Cardiac septum (tissue), 1 donor: ENCODE data around the gene NFS1. TPM values are rescaled to one million over a fixed set of nuclear protein-coding genes. Genes with fewer than 3 reads are reported as not detected.
"Not testable (repeated sequence)": the region's sequence is repeated elsewhere in the genome, so short reads cannot be mapped to it uniquely, and the experiment has no call there.

ENCODE experiments used
- DNase-seq: peaks from one replicate; pipeline ENCODE4 v3.0.0-alpha.2; 2020; ENCODE audit warnings: low spot score
- intact Hi-C: fragments of 100-400 bp; cut with DNase I; formaldehyde crosslinking; loops from one replicate; pipeline ENCODE4 v1.14.0; 2022
- total RNA-seq: library from RNA; stranded (reverse); fragmentation: NEBNext Ultra II Directional; extraction: Animal tissue kit (Norgen Biotek cat#: 25700); gene quantifications from one replicate; pipeline ENCODE4 v1.2.1, GENCODE V29; 2021
- donor health status: DM: no; HTN: no; CAD: no.

NFS1 gene
- total RNA-seq, 1 donor from 2014 or later, result 55.0 TPM

- DNase-seq, result no peak
- intact Hi-C loops, result no loop called here
Measured at GRCh38 chr20:35730583-35731468, 31.7 kb upstream of the NFS1 start.

- DNase-seq, result no peak
- intact Hi-C loops, result no loop called here
Measured at GRCh38 chr20:35729836-35730582, 30.9 kb upstream of the NFS1 start.

GRCh38 chr20:35729283-35729807 lies 30.2 kb upstream of the NFS1 start:
- no peak for DNase-seq
- intact Hi-C loops, result no loop called here

- no peak for DNase-seq
- intact Hi-C loops, result no loop called here
Measured at GRCh38 chr20:35726842-35727711, 27.9 kb upstream of the NFS1 start.

GRCh38 chr20:35724321-35725230 lies 25.4 kb upstream of the NFS1 start:
- no peak for DNase-seq
- intact Hi-C loops, result no loop called here

GRCh38 chr20:35723652-35724320 lies 24.6 kb upstream of the NFS1 start:
- DNase-seq, intact Hi-C loops: not testable (repeated sequence)

- intact Hi-C loops, DNase-seq: not testable (repeated sequence)
Measured at GRCh38 chr20:35723275-35723639, 24.1 kb upstream of the NFS1 start.

- DNase-seq, result no peak
- intact Hi-C loops, result no loop called here
Measured at GRCh38 chr20:35721621-35722020, 22.5 kb upstream of the NFS1 start.

GRCh38 chr20:35721219-35721618 lies 22.1 kb upstream of the NFS1 start:
- intact Hi-C loops, result no loop called here

GRCh38 chr20:35720165-35721123 lies 21.3 kb upstream of the NFS1 start:
- no peak for DNase-seq
- intact Hi-C loops, result no loop called here

More at GRCh38 chr20:35721219-35721618, 22.1 kb upstream of the NFS1 start:
- no peak for DNase-seq

- DNase-seq, result no peak
- intact Hi-C loops, result no loop called here
Measured at GRCh38 chr20:35719717-35720116, 20.6 kb upstream of the NFS1 start.

GRCh38 chr20:35718972-35719635 lies 20.0 kb upstream of the NFS1 start:
- intact Hi-C loops, result no loop called here

GRCh38 chr20:35718321-35718720 lies 19.2 kb upstream of the NFS1 start:
- DNase-seq, intact Hi-C loops: not testable (repeated sequence)

More at GRCh38 chr20:35718972-35719635, 20.0 kb upstream of the NFS1 start:
- DNase-seq, result no peak

- DNase-seq, result no peak
- intact Hi-C loops, result no loop called here
Measured at GRCh38 chr20:35716330-35716729, 17.2 kb upstream of the NFS1 start.

- intact Hi-C loops, result no loop called here
- no peak for DNase-seq
Measured at GRCh38 chr20:35715652-35716051, 16.5 kb upstream of the NFS1 start.

- intact Hi-C loops, result no loop called here
- no peak for DNase-seq
Measured at GRCh38 chr20:35714127-35714526, 15.0 kb upstream of the NFS1 start.
